B cell (primary cell): Measurements from ENCODE around the gene SLC25A34.

Experiments
- EZH2 ChIP-seq: IDR thresholded peaks from 2 replicates; pipeline ENCODE4 v1.6.1; 2012; ENCODE audit warnings: borderline replicate concordance, low read depth, mild to moderate bottlenecking, moderate library complexity, low read length; ENCODE audit not compliant: insufficient read depth, poor library complexity, severe bottlenecking
- TF ChIP-seq, protein P1 (sequence below): fragments of 200-600 bp; IDR thresholded peaks from one replicate; pipeline ENCODE4 v1.8.0; 2022; ENCODE audit warnings: antibody characterized with exemption, mild to moderate bottlenecking

DNA sequence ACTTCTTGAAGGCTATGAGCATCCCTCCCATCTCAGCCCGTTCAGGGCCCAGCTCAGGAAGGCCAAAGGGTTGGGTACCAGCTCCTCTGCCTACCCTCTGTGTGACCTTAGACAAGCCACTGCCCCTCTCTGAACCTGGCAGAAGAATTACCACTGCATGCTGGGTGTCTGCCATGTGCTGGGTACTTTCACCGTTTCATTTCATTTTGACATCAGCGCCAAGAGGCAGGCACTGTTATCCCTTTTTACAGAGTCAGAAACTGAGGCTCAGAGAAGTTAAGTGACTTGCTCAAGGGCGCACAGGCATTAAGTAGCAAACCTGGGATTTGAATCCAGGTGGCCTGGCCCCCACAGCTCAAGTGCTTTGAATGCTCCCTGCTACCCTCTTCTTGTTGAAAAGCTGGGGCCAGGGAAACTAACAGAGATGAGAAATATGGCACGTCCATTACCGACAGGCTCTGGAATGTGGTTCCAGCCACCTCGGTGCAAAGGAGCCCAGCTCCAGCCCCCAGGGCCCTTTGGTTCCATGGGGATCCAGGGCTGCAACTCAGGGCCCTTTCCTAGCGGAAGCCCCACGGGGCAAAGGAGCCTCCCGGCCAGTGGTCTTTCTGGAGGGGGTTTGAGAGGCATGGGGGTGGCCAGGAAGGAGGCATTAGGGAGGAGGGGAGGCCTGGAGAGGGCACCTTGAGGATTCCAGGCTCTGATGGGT is 12.8 kb downstream of the SLC25A34 start:
- no peak for TF ChIP-seq EZH2
- TF ChIP-seq, protein P1, sequence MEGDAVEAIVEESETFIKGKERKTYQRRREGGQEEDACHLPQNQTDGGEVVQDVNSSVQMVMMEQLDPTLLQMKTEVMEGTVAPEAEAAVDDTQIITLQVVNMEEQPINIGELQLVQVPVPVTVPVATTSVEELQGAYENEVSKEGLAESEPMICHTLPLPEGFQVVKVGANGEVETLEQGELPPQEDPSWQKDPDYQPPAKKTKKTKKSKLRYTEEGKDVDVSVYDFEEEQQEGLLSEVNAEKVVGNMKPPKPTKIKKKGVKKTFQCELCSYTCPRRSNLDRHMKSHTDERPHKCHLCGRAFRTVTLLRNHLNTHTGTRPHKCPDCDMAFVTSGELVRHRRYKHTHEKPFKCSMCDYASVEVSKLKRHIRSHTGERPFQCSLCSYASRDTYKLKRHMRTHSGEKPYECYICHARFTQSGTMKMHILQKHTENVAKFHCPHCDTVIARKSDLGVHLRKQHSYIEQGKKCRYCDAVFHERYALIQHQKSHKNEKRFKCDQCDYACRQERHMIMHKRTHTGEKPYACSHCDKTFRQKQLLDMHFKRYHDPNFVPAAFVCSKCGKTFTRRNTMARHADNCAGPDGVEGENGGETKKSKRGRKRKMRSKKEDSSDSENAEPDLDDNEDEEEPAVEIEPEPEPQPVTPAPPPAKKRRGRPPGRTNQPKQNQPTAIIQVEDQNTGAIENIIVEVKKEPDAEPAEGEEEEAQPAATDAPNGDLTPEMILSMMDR, result no peak
